DOHH2 (cell line): ENCODE measurements around the gene PTGDS.

Experiments used
- H3F3A ChIP-seq: fragments of 200-600 bp; sonication (generic), shearing (Covaris generic); 2 replicates; pipeline ENCODE4 v1.6.0; 2016; ENCODE audit warnings: antibody characterized with exemption, mild to moderate bottlenecking; ENCODE audit not compliant: control insufficient read depth, insufficient read depth
- H3K27ac ChIP-seq: fragments of 200-600 bp; sonication (generic); 2 replicates; pipeline ENCODE4 v1.5.1; 2014; ENCODE audit warnings: low read depth, mild to moderate bottlenecking, low read length, moderate library complexity
- H3K27me3 ChIP-seq: fragments of 200-600 bp; sonication (generic); 2 replicates; pipeline ENCODE4 v1.6.1; 2014; ENCODE audit warnings: mild to moderate bottlenecking, low read length, mixed read lengths; ENCODE audit not compliant: control insufficient read depth
- H3K36me3 ChIP-seq: fragments of 200-600 bp; sonication (generic); 2 replicates; pipeline ENCODE4 v1.6.1; 2014; ENCODE audit warnings: mild to moderate bottlenecking, low read length, moderate library complexity, mixed read lengths; ENCODE audit not compliant: control insufficient read depth
- H3K4me1 ChIP-seq: fragments of 200-600 bp; sonication (generic); 2 replicates; pipeline ENCODE4 v1.6.1; 2014; ENCODE audit warnings: mild to moderate bottlenecking, low read length, mixed read lengths; ENCODE audit not compliant: control insufficient read depth
- H3K4me2 ChIP-seq: fragments of 200-600 bp; sonication (generic); 2 replicates; pipeline ENCODE4 v1.6.0; 2014; ENCODE audit warnings: mild to moderate bottlenecking, low read length, moderate library complexity
- H3K4me3 ChIP-seq: fragments of 200-600 bp; sonication (generic); 2 replicates; pipeline ENCODE4 v1.5.1; 2014; ENCODE audit warnings: mild to moderate bottlenecking, low read length, mixed read lengths
- H3K79me2 ChIP-seq: fragments of 200-600 bp; sonication (generic); 2 replicates; pipeline ENCODE4 v1.6.1; 2014; ENCODE audit warnings: mild to moderate bottlenecking, low read length, mixed read lengths; ENCODE audit not compliant: control insufficient read depth
- H3K9me2 ChIP-seq: fragments of 200-600 bp; sonication (generic); replicated peaks from 2 replicates; pipeline ENCODE4 v1.6.1; 2014; ENCODE audit warnings: mild to moderate bottlenecking, low read length, mixed read lengths; ENCODE audit not compliant: control insufficient read depth
- H3K9me3 ChIP-seq: fragments of 200-600 bp; sonication (generic); 2 replicates; pipeline ENCODE4 v1.6.1; 2014; ENCODE audit warnings: antibody characterized with exemption, low read length, mixed read lengths; ENCODE audit not compliant: control insufficient read depth, insufficient read depth
- H4K20me1 ChIP-seq: fragments of 200-600 bp; sonication (generic); 2 replicates; pipeline ENCODE4 v1.6.0; 2014; ENCODE audit warnings: low read depth, mild to moderate bottlenecking, antibody characterized with exemption, low read length, moderate library complexity; ENCODE audit not compliant: control insufficient read depth, insufficient read depth
- CTCF ChIP-seq: fragments of 200-600 bp; sonication (generic); IDR thresholded peaks from one replicate; pipeline ENCODE4 v1.5.1; 2014; ENCODE audit warnings: antibody characterized with exemption, mild to moderate bottlenecking, low read depth, low read length; ENCODE audit not compliant: poor library complexity, severe bottlenecking
- EZH2phosphoT487 ChIP-seq: fragments of 200-600 bp; sonication (generic); IDR thresholded peaks from 2 replicates; pipeline ENCODE4 v1.6.1; 2017; ENCODE audit warnings: borderline replicate concordance, mild to moderate bottlenecking, antibody characterized with exemption, low read length, moderate library complexity, mixed read lengths

PTGDS gene

GRCh38 chr9:136991993-136992818, 14.9 kb downstream of the PTGDS start, which contains the start of gene PAXX:
TSS of gene PAXX (plus strand) at chr9:136992422. CDS start at chr9:136992444, 22 bp downstream.
- peaks cover 10% of the 10 kb centered on the region for H3K79me2 ChIP-seq
- H3K9me3 ChIP-seq = no peaks in the 10 kb centered on the region
- H3K27me3 ChIP-seq = peaks cover 34% of the 10 kb centered on the region
- H4K20me1 ChIP-seq = peaks cover 7% of the 10 kb centered on the region; the same call in 1 of the 2 replicates
- TF ChIP-seq EZH2phosphoT487 = no peak
- TF ChIP-seq CTCF = no peak
- peaks cover 8% of the 10 kb centered on the region for H3K36me3 ChIP-seq
- H3K4me1 ChIP-seq = peaks cover 24% of the 10 kb centered on the region
- no peaks in the 10 kb centered on the region for H3F3A ChIP-seq
- H3K27ac ChIP-seq = peak within 1 kb of the TSS; percentile 60
- no peaks in the 10 kb centered on the region for H3K9me2 ChIP-seq
- peak within 1 kb of the TSS; percentile 76 for H3K4me2 ChIP-seq
- H3K4me3 ChIP-seq = peak within 1 kb of the TSS; percentile 75

GRCh38 chr9:136992819-136993369, 15.6 kb downstream of the PTGDS start:
- Histone ChIP-seq H3K9me3 (no peaks in the 10 kb centered on the region), H3K79me2 (peaks cover 10% of the 10 kb centered on the region), H3K27ac (peak overlapping the region; percentile 60), H3K4me1 (peaks cover 24% of the 10 kb centered on the region), H3K4me3 (peak overlapping the region; percentile 75), H3K4me2 (peak overlapping the region; percentile 76), H3K27me3 (peaks cover 37% of the 10 kb centered on the region), H4K20me1 (peaks cover 7% of the 10 kb centered on the region; the same call in 1 of the 2 replicates), H3F3A (no peaks in the 10 kb centered on the region), H3K9me2 (no peaks in the 10 kb centered on the region), H3K36me3 (peaks cover 8% of the 10 kb centered on the region)
- TF ChIP-seq EZH2phosphoT487 = no peak
- peak; percentile 43 for TF ChIP-seq CTCF

- Histone ChIP-seq H3K4me2 (no peak overlapping the region), H3K4me1 (peaks cover 27% of the 10 kb centered on the region)
These were observed 17.0 kb downstream of the PTGDS start for GRCh38 chr9:136994180-136994887.

More at GRCh38 chr9:136994180-136994887, 17.0 kb downstream of the PTGDS start:
- H3K27me3 ChIP-seq = peaks cover 39% of the 10 kb centered on the region
- H3K36me3 ChIP-seq = peaks cover 8% of the 10 kb centered on the region
- peaks cover 10% of the 10 kb centered on the region for H3K79me2 ChIP-seq
- no peak overlapping the region for H3K27ac ChIP-seq
- H3F3A ChIP-seq = no peaks in the 10 kb centered on the region
- no peak for TF ChIP-seq CTCF
- no peak for TF ChIP-seq EZH2phosphoT487
- no peak overlapping the region for H3K4me3 ChIP-seq
- H4K20me1 ChIP-seq = peaks cover 7% of the 10 kb centered on the region; the same call in 1 of the 2 replicates
- no peaks in the 10 kb centered on the region for H3K9me3 ChIP-seq
- H3K9me2 ChIP-seq = no peaks in the 10 kb centered on the region
